ENCODE measurements around the gene AAMDC. TPM values are rescaled to one million over a fixed set of nuclear protein-coding genes. Genes with fewer than 3 reads are reported as not detected.

AAMDC gene
- total and polyA plus RNA-seq, 7 donors: 54.5 to 160 (median 70.1) TPM

DNA sequence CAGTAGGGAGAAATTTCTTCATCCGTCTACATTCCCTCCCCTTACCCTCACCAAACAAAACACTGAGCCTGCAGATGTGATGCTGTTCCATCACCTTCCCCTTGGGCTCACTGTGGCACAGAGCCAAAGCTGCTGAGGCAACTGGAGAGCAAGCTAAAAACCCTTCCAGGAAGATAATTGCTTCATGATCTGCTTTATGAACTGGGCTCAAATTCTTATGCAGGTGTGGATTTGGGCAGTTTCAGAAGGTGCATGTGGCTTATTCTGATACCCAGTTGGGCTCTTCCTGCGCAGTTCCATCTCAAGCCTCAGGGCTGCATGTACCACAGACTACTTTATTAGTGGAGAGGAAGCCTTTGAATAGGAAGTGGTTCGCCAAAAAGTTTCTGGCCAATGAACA is 58.3 kb downstream of the AAMDC start:
- Histone ChIP-seq H3K4me1 (peaks cover 5% of the 10 kb centered on the region), H3K36me3 (ENCODE audit: insufficient read depth in 1 of 2, low read depth in 1 of 2) (peaks cover 0 to 93% of the 10 kb centered on the region in 2 donors), H3K27me3 (ENCODE audit: insufficient read depth in 3 of 3, low read length in 2 of 3) (no peaks in the 10 kb centered on the region), H3K4me3 (no peak overlapping the region), H3K27ac (peak overlapping the region; percentile 71), H3K9me3 (no peaks in the 10 kb centered on the region)
- ATAC-seq (peak in 3 of 4 donors; percentile 34 to 69 (median 35)), DNase-seq (peak; percentile 79 to 89)
- TF ChIP-seq, protein P1, sequence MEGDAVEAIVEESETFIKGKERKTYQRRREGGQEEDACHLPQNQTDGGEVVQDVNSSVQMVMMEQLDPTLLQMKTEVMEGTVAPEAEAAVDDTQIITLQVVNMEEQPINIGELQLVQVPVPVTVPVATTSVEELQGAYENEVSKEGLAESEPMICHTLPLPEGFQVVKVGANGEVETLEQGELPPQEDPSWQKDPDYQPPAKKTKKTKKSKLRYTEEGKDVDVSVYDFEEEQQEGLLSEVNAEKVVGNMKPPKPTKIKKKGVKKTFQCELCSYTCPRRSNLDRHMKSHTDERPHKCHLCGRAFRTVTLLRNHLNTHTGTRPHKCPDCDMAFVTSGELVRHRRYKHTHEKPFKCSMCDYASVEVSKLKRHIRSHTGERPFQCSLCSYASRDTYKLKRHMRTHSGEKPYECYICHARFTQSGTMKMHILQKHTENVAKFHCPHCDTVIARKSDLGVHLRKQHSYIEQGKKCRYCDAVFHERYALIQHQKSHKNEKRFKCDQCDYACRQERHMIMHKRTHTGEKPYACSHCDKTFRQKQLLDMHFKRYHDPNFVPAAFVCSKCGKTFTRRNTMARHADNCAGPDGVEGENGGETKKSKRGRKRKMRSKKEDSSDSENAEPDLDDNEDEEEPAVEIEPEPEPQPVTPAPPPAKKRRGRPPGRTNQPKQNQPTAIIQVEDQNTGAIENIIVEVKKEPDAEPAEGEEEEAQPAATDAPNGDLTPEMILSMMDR (IDR thresholded peaks at IDR 0.05): no peak
- intact Hi-C loops (cut with DNase I): no loop called here
- WGBS, 3 donors: 79 to 92% (median 83%) methylated on average over 3 of the region's 3 CpGs

DNA sequence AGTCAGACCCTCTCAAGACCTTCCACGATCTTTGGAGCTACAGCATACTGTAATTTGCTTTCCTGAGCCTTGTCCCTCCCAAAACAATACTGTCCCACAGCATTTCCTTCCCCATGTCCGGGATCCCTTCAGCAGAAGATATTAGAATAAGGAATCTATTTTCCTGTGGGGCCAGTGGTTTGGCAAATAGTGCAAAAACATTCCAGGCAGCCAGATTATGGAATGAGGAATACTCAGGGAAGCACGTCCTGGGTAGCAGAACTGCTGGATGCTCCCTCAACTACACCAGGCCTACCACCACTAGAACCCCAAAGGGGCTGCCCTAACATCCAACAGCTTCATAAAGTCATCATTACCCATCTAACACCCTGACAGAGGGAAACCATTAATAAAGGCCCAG is 61.5 kb downstream of the AAMDC start:
- Histone ChIP-seq H3K4me1 (peaks cover 5% of the 10 kb centered on the region), H3K36me3 (ENCODE audit: insufficient read depth in 1 of 2, low read depth in 1 of 2) (peaks cover 0 to 87% of the 10 kb centered on the region in 2 donors), H3K27ac (no peak overlapping the region), H3K27me3 (ENCODE audit: insufficient read depth in 3 of 3, low read length in 2 of 3) (no peaks in the 10 kb centered on the region), H3K4me3 (no peak overlapping the region), H3K9me3 (no peaks in the 10 kb centered on the region)
- no peak for ATAC-seq
- DNase-seq: no peak
- TF ChIP-seq, protein P1 (IDR thresholded peaks at IDR 0.05): no peak
- 68 to 84% (median 76%) methylated on average over 3 of the region's 3 CpGs for WGBS, 3 donors
- intact Hi-C loops (cut with DNase I): no loop called here

DNA sequence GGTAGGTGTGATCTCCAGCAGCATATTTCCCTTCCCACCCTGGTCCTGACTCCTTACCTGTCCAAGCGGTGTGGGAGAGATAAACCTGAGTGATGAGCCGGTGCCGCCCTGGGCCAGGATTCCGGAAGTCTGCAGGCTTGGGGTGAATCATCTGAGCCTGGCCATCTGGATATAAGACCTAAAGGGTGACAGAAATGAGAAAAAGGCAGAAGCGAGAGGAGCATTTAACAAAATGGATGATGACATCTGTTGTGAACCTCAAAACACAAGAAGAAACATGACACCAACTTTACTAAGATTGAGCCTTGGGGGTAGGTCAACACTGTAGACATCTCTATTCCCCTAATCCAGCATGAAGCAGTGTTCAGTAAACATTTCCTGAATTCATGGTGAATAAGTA is 62.8 kb downstream of the AAMDC start:
- intact Hi-C loops (cut with DNase I): no loop called here
- WGBS, 3 donors: 94 to 95% (median 95%) methylated on average over 5 of the region's 5 CpGs
- Histone ChIP-seq H3K4me3 (no peak overlapping the region), H3K27ac (no peak overlapping the region), H3K27me3 (ENCODE audit: insufficient read depth in 3 of 3, low read length in 2 of 3) (no peaks in the 10 kb centered on the region), H3K9me3 (no peaks in the 10 kb centered on the region), H3K4me1 (no peaks in the 10 kb centered on the region), H3K36me3 (ENCODE audit: insufficient read depth in 1 of 2, low read depth in 1 of 2) (peaks cover 0 to 76% of the 10 kb centered on the region in 2 donors)
- TF ChIP-seq, protein P1 (IDR thresholded peaks at IDR 0.05): no peak
- ATAC-seq (no peak), DNase-seq (no peak)

DNA sequence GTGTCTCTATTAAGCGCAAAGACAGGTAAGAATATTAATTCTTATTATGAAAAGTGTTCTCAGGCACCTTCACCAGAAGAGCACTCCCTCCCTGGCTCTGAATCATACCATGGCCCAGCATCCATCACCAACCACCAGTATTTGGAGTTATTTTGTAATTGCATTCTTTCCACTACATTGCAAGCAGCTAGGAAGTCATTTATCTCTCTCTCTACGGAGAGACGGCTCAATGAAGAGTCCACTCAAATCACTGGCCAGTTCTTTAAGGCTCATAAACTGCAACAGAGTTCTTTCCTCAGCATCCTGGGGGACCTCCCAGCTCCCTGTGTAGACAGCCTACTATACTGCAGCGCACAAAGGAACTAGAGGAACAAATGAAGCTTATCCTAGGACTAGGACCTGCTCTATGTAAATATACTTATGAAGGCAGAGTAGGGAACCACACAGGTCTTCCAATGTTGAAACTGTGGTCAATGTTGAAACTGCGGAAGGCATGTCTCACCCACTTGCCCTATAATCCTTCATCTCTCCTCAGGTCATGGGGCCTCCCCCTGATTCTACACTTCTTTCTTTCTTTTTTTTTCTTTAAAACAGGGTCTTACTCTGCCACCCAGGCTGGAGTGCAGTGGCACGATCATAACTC is 63.4 kb downstream of the AAMDC start:
- Histone ChIP-seq H3K4me3 (no peak overlapping the region), H3K36me3 (ENCODE audit: insufficient read depth in 1 of 2, low read depth in 1 of 2) (peaks cover 0 to 72% of the 10 kb centered on the region in 2 donors), H3K4me1 (no peaks in the 10 kb centered on the region), H3K9me3 (no peaks in the 10 kb centered on the region), H3K27ac (no peak overlapping the region), H3K27me3 (ENCODE audit: insufficient read depth in 3 of 3, low read length in 2 of 3) (no peaks in the 10 kb centered on the region)
- TF ChIP-seq, protein P1 (IDR thresholded peaks at IDR 0.05): no peak
- WGBS, 3 donors: 88 to 92% (median 91%) methylated on average over 6 of the region's 6 CpGs
- intact Hi-C loops (cut with DNase I): no loop called here
- DNase-seq: no peak
- no peak for ATAC-seq

DNA sequence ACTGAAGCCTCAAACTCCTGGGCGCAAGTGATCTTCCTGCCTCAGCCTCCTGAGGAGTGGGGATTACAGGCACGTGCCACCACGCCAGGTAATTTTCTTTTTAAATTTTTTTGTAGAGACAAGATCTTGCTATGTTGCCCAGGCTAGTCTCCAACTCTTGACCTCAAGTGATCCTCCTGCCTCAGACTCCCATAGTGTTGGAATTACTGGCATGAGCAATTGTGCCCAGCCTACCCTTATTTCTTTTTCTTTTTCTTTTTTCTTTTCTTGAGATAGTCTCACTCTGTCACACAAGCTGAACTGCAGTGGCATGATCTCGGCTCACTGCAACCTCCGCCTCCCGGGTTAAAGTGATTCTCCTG is 63.9 kb downstream of the AAMDC start:
- Histone ChIP-seq H3K9me3 (no peaks in the 10 kb centered on the region), H3K4me3 (no peak overlapping the region), H3K27me3 (ENCODE audit: insufficient read depth in 3 of 3, low read length in 2 of 3) (no peaks in the 10 kb centered on the region), H3K4me1 (no peaks in the 10 kb centered on the region), H3K36me3 (ENCODE audit: insufficient read depth in 1 of 2, low read depth in 1 of 2) (peaks cover 0 to 74% of the 10 kb centered on the region in 2 donors), H3K27ac (no peak overlapping the region)
- DNase-seq: no peak
- intact Hi-C loops (cut with DNase I): no loop called here
- TF ChIP-seq, protein P1 (IDR thresholded peaks at IDR 0.05): no peak
- ATAC-seq: no peak
- WGBS, 3 donors: 93 to 96% (median 95%) methylated on average over 6 of the region's 6 CpGs
